GM12892 (cell line): ENCODE results near the gene GDPD5.

Experiments used
- POLR2AphosphoS5 ChIP-seq: IDR thresholded peaks from 2 replicates; pipeline ENCODE4 v1.6.1; 2011; ENCODE audit warnings: low read depth, low read length, control low read depth
- TAF1 ChIP-seq: IDR thresholded peaks from 2 replicates; pipeline ENCODE4 v1.6.1; 2011; ENCODE audit warnings: low read depth, mild to moderate bottlenecking, control low read depth, low read length, borderline replicate concordance

GRCh38 chr11:75547177-75547576, 21.4 kb upstream of the GDPD5 start:
- TF ChIP-seq TAF1: no peak
- no peak for TF ChIP-seq POLR2AphosphoS5
